HG02973 (cell line): Measurements from ENCODE around the gene ASIC5.
A peak's percentile ranks its signal among the peaks of the same experiment; 100 is the strongest.

Experiments
- ATAC-seq: cut with Tn5 transposase; IDR thresholded peaks from one replicate; pipeline ENCODE4 v1.9.1; 2021; ENCODE audit warnings: moderate library complexity; ENCODE audit not compliant: unreplicated experiment

Gene ASIC5

GRCh38 chr4:155883895-155884294 lies 17.8 kb upstream of the ASIC5 start:
- ATAC-seq: no peak

GRCh38 chr4:155881555-155881954 lies 15.5 kb upstream of the ASIC5 start:
- no peak for ATAC-seq

GRCh38 chr4:155879767-155880166 lies 13.7 kb upstream of the ASIC5 start:
- ATAC-seq: no peak

- ATAC-seq: no peak
Measured at GRCh38 chr4:155878611-155879010, 12.5 kb upstream of the ASIC5 start.

GRCh38 chr4:155877971-155878370 lies 11.9 kb upstream of the ASIC5 start:
- no peak for ATAC-seq

GRCh38 chr4:155875878-155876277 lies 9.8 kb upstream of the ASIC5 start:
- ATAC-seq: no peak

- no peak for ATAC-seq
Measured at GRCh38 chr4:155855897-155856296, 10.2 kb downstream of the ASIC5 start.

GRCh38 chr4:155854582-155855226 lies 11.4 kb downstream of the ASIC5 start:
- ATAC-seq: no peak

GRCh38 chr4:155853189-155853588 lies 12.9 kb downstream of the ASIC5 start:
- ATAC-seq: no peak

- ATAC-seq: no peak
Measured at GRCh38 chr4:155849042-155849441, 17.0 kb downstream of the ASIC5 start.

GRCh38 chr4:155846929-155847328 lies 19.1 kb downstream of the ASIC5 start:
- ATAC-seq: no peak

- ATAC-seq: no peak
Measured at GRCh38 chr4:155842080-155842479, 24.0 kb downstream of the ASIC5 start.

GRCh38 chr4:155837203-155837796 lies 28.8 kb downstream of the ASIC5 start:
- no peak for ATAC-seq

GRCh38 chr4:155832664-155833063 lies 33.4 kb downstream of the ASIC5 start:
- no peak for ATAC-seq

- ATAC-seq: no peak
Measured at GRCh38 chr4:155828628-155829027, 37.4 kb downstream of the ASIC5 start.

GRCh38 chr4:155822572-155822971 lies 43.5 kb downstream of the ASIC5 start:
- ATAC-seq: no peak

GRCh38 chr4:155820887-155821518 lies 45.1 kb downstream of the ASIC5 start:
- no peak for ATAC-seq

- ATAC-seq: no peak
Measured at GRCh38 chr4:155819066-155819465, 47.0 kb downstream of the ASIC5 start.

GRCh38 chr4:155818639-155819038 lies 47.4 kb downstream of the ASIC5 start:
- no peak for ATAC-seq

GRCh38 chr4:155811083-155811482 lies 55.0 kb downstream of the ASIC5 start:
- ATAC-seq: no peak

- ATAC-seq: peak; percentile 99
Measured at GRCh38 chr4:155809835-155810234, 56.2 kb downstream of the ASIC5 start.

GRCh38 chr4:155807021-155807420 lies 59.1 kb downstream of the ASIC5 start:
- ATAC-seq: no peak
